Measurements from ENCODE around the gene CCDC34.
A peak's percentile ranks its signal among the peaks of the same experiment; 100 is the strongest.

DNA sequence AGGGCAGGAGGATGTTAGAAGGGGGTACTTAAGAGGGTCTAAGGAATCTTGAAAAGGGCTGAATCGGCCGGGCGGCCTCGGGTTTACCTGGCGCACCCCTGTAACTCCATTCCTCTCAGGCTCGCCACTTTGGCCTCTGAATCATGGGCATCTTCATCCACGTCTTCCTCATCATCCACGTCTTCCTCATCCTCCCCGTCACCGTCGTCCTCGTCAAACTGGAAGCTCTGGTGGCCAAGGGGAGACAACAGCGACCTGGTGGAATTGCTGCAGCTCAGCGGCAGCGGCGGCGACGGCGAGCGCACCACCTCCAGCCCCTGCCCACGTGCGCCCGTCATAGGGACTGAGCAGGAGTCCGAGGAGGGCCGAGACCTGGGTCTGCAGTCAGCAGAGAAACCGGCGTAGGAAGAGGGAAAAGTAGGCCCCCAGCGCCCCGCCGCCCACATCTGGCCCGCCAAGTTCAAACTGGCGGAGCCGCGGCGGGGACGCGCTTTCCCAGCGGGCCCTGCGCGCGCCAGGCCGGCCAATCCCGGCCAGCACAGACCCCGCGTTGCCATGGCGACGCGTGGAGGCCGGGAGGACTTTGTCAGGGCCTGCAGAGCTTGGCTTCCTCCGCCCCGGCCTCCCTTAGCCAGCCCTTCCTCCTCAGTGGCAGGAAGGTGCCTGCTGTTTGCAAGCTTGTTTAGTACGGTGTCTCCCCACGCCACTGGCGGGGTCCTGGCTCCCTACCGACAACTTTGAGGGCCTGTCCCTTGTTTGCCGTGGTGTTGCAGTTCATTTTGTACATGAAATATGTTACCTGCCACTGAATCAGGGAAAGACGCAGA, at the start of gene CCDC34:
- TF ChIP-seq, protein P1, sequence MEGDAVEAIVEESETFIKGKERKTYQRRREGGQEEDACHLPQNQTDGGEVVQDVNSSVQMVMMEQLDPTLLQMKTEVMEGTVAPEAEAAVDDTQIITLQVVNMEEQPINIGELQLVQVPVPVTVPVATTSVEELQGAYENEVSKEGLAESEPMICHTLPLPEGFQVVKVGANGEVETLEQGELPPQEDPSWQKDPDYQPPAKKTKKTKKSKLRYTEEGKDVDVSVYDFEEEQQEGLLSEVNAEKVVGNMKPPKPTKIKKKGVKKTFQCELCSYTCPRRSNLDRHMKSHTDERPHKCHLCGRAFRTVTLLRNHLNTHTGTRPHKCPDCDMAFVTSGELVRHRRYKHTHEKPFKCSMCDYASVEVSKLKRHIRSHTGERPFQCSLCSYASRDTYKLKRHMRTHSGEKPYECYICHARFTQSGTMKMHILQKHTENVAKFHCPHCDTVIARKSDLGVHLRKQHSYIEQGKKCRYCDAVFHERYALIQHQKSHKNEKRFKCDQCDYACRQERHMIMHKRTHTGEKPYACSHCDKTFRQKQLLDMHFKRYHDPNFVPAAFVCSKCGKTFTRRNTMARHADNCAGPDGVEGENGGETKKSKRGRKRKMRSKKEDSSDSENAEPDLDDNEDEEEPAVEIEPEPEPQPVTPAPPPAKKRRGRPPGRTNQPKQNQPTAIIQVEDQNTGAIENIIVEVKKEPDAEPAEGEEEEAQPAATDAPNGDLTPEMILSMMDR (IDR thresholded peaks at IDR 0.05; ENCODE audit: insufficient read depth, low read length), result no peak
- TF ChIP-seq GABPA (IDR thresholded peaks at IDR 0.05; ENCODE audit: low read depth), result no peak
- TF ChIP-seq POLR2AphosphoS5 (IDR thresholded peaks at IDR 0.05; ENCODE audit: low read depth), result peak; percentile 36; the same call in 1 of the 2 replicates

All from HL-60 (cell line).